Measurements from ENCODE around the gene CCSER2.

The CCSER2 gene

DNA sequence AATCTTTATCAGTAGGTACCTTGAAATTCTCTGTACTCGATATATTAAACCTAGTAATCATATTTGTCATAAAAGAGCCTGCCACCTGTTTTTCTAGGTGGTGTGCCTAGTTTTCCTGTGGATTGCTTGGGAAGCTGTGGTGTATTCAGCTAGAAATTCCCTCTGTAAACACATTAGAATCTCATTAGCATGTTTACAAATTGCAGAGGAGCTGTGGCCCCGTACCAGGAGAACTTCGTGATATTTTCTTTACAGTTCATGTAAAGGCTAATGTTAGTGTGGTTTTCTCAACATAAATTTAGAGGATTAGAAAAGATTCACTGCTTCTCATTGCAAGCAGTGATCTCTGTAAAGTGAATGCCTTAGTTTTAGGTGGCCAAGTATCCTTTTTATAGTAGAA is 144.7 kb downstream of the CCSER2 start:
- in situ Hi-C loops (cut with HindIII; ENCODE audit: low sequenced_read_pairs) = no loop called here
- no peak for TF ChIP-seq CTCF (IDR thresholded peaks at IDR 0.05; ENCODE audit: low read depth, low read length)
- H3K4me3 ChIP-seq (ENCODE audit: low read depth, low read length) = no peak overlapping the region
- no peak for DNase-seq (ENCODE audit: low read depth, low spot score)

GRCh38 chr10:84477398-84478128 is 149.2 kb downstream of the CCSER2 start:
- no peak overlapping the region for H3K4me3 ChIP-seq (ENCODE audit: low read depth, low read length)
- no peak for DNase-seq (ENCODE audit: low read depth, low spot score)
- TF ChIP-seq CTCF (IDR thresholded peaks at IDR 0.05; ENCODE audit: low read depth, low read length) = no peak
- in situ Hi-C loops (cut with HindIII; ENCODE audit: low sequenced_read_pairs) = no loop called here

DNA sequence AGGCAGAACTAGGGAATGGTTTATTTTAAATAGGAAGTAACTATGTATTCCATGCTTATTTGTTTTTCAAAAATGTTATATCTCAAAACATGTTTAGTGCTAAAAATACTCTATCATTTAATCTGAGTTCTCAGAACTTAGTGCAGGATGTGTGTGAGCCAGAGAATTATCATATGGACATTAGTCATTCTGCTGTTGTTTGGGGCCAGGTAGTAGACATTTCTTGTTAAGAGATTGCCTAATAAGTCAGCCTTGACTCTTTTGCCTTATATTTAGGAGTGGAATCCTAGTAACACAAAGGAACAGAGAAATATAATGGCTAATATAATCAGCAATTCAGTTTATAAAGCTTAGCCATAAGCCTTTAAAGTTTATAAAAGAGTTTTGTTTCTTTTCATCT is 149.8 kb downstream of the CCSER2 start:
- DNase-seq (ENCODE audit: low read depth, low spot score) = no peak
- in situ Hi-C loops (cut with HindIII; ENCODE audit: low sequenced_read_pairs) = no loop called here
- H3K4me3 ChIP-seq (ENCODE audit: low read depth, low read length) = no peak overlapping the region
- no peak for TF ChIP-seq CTCF (IDR thresholded peaks at IDR 0.05; ENCODE audit: low read depth, low read length)

DNA sequence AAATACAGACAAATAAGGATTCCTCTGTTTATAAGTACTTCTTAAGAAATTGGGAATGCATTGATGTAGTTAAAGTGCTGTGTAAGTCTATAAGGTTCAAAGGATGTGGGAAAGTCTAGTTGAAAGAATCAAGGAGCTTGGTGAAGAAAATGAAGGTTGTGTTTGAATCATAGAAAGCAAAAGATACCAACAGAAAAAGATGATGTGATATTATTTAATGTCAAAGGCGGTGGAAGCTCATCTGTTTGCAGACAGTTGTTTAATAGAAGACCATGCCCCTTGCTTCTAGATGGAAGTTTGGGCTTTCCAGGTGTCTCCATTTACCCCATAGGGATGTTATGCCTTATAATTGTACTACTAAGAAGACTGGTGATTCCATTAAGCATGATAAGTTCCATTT is 150.3 kb downstream of the CCSER2 start:
- H3K4me3 ChIP-seq (ENCODE audit: low read depth, low read length) = no peak overlapping the region
- TF ChIP-seq CTCF (IDR thresholded peaks at IDR 0.05; ENCODE audit: low read depth, low read length) = no peak
- DNase-seq (ENCODE audit: low read depth, low spot score) = no peak
- in situ Hi-C loops (cut with HindIII; ENCODE audit: low sequenced_read_pairs) = no loop called here

GRCh38 chr10:84484541-84484940 is 156.2 kb downstream of the CCSER2 start:
- H3K4me3 ChIP-seq (ENCODE audit: low read depth, low read length) = no peak overlapping the region
- TF ChIP-seq CTCF (IDR thresholded peaks at IDR 0.05; ENCODE audit: low read depth, low read length) = no peak
- in situ Hi-C loops (cut with HindIII; ENCODE audit: low sequenced_read_pairs) = no loop called here
- no peak for DNase-seq (ENCODE audit: low read depth, low spot score)

DNA sequence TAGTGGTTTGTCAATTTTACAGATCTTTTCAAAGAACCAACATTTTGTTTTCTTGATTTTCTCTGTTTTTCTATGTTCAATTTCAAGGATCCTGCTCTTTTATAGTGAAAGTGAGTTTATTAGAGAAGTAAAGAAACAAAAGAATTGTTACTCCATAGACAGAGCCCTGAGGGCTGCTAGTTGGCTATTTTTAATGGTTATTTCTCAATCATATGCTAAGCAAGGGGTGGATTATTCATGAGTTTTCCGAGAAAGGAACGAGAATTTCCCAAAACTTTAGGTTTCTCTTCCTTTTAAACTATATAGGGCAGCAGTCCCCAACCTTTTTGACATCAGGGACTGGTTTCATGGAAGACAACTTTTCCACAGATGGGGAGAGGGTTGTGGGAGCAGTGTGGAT is 165.0 kb downstream of the CCSER2 start:
- TF ChIP-seq CTCF (IDR thresholded peaks at IDR 0.05; ENCODE audit: low read depth, low read length) = no peak
- H3K4me3 ChIP-seq (ENCODE audit: low read depth, low read length) = no peak overlapping the region
- in situ Hi-C loops (cut with HindIII; ENCODE audit: low sequenced_read_pairs) = no loop called here
- no peak for DNase-seq (ENCODE audit: low read depth, low spot score)

Data from astrocyte of the spinal cord (primary cell).